ENCODE measurements around the gene ONECUT1.

The ONECUT1 gene

DNA sequence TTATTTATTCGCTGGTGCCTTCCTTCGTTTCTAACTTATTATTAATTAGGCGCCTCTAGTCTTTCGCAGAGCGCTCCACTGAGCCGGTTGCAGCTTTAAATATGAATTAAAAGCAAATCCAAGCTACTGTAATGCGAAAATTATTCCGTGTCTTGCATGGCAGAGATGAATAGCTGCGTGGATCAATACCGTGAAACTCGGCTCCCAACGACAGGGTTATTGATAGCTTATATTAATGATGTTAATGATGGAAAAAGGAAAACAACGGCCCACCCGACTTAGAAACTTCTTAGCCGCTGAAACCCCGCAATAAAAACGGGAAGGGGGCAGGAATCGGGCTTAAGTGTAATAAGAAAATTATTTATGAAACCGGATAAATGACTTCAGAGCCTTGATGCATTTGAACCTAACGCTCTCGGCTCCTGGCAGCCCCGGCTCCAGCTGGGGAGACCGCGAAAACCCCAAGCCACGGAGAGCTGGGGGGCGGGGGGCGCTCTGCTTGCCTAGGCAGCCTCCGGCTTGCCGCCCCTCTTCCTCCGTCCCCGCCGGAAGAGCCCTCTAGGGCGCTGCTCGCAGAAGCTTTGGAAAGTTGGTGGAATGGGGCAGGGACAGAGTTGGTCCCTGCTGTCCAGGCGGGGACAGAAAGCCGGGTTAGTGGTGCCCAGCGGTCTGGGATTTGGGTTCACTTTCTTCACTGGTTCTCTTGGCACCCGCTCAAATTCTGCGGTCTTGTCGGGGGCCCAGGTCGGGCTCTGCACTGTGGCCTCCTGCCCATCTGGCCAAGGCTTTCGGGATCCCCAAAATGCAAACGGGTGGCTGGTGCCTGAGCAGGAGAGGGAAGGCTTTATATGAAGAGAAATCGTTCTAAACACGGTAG lies 7.7 kb upstream of the ONECUT1 start:
- no peak for DNase-seq (ENCODE audit: low read depth in 2 of 2)

DNA sequence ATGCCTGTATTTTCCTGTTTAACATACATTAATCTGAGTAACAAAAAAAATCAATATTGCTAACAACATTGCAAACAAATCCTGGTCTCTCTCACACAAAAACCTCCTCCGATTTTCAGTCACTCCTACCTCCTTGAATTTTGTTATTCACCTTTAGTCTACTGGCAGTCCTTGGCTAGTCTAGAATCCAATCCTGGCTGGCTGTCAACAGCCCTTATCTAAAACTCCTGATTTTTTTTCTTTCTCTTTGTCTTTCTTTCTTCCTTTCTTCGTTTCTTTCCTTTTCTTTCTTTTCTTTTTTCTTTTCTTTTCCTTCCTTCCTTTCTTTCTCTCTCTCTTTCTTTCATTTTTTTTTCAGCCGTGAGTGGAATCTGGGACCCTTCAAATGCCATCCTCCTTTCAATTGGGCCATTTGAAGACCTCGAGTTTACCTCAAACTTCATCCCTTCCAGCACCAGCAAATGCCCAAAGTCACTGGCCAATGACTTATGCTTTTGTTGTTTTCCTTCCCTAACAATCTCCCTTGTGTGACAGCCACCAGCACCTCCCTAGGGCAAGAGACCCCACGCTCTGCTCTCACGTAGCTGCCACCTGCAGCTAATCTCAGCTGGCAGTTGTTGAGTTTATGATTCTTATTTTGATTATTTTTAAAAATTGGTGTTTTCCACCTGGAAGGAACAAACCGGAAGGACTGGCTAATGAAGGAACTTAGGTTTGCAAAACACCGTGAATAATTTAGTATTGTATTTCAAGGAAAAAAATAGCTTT lies 6.8 kb upstream of the ONECUT1 start:
- no peak for DNase-seq (ENCODE audit: low read depth in 2 of 2)

DNA sequence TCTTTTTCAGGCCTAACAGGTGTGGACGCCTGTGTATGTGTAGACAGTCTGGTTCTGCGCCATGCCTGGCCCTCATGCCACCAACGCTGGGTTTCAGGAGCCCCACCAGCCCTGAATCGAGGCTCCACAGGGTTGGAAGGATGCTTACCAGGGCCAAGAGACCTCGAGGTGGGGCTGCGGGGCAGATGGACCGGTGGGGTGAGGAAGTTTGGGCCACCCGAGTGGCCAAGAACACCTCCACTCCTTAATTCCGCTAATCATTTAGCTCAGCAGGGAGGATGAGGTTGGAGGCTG lies 6.0 kb upstream of the ONECUT1 start:
- DNase-seq (ENCODE audit: low read depth in 2 of 2) = no peak

DNA sequence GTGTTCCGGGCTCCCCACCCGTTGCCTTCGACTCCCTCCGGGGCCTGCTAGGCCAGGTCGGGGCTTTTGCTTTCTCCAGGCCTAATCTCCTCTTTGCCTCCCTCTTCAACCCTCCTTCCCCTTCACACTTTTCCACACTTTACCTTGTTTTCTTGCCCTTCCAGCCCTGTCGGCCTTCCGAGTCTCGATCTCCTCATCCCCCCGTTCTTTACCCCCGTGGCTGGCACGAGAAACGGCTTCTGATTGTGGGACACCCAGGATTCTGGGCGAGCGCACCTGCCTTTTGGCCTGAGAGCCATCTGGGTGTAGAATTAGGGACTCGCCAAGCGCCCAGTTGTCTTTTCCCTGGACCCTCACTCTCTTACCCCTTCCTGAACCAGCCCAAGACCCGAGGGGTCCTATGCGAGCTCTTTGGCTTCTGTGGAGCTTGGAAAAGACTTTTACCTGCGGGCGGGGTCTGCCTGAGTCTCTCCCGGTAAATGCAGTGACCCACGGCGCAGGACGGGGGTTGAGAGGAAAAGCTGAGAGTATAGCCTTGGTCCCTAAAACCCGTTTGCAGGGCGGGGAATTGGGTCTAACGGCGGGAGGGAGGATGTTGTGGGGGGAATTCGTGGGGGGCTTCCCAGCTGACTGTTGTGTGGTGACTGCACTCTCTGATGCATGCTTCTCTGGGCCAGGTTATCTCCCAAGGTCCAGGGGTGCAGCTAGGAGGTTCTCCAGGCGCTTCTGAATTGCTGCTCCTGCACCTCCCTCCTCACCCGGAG lies 5.5 kb upstream of the ONECUT1 start:
- DNase-seq (ENCODE audit: low read depth in 2 of 2) = no peak

DNA sequence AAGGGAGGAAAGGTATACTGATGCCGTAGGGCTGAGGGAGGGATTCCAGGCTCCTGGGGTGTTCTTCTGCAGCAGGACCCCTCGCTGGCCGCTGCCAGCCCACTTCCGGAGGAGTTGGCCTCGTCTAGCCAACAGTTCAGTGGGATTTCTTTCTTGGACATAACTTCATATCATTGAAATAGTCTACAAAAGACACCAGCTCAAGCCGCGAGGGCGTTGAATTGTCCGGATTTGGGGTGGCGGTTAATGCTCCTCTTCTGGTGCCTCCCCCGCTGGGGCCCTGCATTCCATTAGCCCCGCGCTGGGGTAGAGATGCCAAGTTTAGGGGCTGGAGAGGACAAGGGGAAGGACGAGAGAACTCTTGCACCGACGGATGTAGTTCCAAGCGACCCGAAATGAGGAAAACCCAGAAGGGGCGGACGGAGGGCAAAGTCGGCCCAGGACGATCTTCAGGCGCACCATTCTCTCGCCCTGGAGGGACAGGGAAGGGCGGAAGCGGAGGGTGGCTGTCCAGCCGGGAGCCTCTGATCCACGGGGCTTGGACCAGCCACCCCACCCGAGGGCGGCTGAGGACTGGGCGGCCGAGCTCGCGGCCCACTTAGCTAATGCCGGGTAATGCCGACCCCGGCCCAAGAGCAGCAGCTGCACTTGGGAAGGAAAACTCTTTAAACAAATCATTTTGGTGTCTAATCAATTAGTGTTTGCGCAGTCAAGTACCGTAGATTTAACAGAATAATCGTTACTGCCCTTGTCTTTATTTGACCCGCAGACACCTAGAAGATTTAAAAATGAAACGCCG lies 4.7 kb upstream of the ONECUT1 start:
- DNase-seq (ENCODE audit: low read depth in 2 of 2) = no peak

DNA sequence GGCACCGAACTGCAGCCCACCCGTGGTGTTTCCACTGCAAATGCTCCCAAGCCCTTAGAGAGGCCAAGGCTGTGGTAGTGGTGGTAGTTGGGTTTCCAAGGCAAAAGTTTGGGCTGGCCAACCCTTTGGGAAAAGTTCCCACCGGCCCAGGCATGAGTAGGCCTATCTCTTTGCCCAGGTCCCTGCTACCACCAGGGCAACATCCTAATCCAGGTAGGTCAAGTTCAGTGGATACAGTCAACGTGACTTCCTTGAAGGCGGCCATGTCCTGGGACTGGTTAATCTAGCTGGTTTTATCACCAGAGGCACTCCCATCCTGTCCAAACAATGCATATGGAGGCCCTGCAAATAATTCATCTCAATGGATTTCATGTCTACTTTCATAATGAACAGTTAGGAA lies 1.6 kb upstream of the ONECUT1 start:
- DNase-seq (ENCODE audit: low read depth in 2 of 2) = no peak

DNA sequence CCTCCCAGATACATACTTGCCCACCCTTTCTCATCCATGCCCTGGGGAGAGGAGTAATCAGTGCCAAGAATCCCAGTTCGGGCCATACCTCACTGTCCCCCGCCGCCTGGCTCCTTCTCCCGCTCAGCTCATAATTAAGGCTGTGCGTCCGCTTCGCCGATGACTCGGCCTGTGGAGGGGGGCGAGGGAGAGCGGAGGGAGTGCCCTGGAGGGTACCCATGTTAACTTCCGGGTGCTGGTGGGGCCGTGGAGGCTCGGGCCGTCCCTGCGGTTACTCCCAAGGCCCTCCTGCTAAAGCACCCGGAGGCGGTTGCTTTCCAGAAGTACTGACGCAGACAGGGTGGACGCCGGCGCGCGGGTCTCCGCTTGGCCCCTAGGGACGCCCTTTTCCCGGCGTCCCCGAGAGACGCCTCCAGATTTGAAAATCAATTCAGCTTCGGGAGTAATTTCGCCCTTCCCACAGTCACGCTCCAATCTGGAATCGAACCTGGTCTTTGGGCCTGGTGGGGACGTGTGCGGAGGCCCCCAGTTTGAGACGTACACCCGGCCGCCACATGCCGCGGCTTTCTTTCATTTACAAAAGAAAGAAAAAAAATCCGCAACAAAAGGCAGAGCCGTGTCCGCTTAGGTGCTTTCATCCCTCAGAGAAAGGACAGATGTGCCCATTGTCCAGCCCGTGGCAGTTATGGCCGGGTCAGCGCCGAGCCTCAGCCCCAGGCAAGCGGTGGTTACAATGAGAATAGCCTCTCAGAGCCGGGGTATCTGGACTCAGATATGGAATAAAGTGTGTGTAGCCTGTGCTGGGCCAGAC lies 1.0 kb upstream of the ONECUT1 start:
- DNase-seq (ENCODE audit: low read depth in 2 of 2) = no peak

DNA sequence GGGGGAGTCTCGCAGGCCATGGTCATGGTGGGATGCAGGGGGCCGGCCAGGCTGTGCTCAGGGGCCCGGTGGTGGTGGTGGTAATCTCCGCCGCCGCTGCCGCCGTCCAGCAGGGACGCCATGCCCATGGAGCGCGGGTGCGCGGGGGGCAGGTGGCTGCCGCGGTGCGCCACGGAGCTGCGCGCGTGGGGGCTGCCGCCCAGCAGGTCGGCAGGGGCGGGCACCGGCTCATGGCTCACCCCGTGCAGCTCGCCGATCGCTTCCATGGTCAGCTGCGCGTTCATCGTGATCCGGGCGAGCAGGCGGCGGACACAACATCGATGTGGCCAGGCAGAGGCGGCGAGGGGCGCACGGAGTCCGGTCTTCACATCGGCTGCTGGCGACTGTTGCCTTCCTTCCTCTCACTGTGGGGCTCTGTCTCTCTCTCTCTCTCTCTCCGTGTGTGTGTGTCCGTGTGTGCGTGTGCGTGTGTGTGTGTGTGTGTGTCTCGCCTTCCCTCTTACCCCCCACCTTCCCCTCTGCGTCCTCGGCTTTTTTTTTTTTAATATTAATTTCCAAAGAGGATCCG lies 451 bp downstream of the ONECUT1 start:
- DNase-seq (ENCODE audit: low read depth in 2 of 2) = no peak

DNA sequence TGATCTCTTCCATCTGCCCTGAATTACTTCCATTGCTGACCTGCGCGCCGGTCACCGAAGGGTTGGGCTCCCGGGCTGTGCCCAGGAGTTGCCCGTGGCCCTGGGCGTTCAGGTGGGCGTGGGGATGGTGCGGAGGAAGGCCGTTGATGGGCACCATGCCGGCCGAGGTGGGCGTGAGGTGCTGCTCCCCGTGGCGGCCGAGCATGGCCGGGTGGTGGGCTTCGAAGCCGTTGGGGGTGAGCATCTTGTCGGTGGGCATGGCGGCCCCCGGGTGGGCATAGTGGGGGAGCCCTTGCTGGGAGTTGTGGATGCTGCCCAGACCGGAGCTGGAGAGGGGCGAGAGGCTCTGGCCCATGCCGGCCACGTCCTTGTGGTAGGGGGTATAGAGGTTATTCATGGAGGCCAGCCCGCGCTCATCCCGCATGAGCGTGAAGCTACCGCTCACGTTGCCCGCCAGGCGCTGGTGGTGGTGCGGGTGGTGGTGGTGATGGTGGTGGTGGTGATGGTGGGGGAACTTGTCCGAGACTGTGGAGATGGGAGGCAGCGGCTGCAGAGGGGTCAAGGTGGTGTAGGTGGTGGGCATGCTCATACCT lies 1.0 kb downstream of the ONECUT1 start:
- no peak for DNase-seq (ENCODE audit: low read depth in 2 of 2)

DNA sequence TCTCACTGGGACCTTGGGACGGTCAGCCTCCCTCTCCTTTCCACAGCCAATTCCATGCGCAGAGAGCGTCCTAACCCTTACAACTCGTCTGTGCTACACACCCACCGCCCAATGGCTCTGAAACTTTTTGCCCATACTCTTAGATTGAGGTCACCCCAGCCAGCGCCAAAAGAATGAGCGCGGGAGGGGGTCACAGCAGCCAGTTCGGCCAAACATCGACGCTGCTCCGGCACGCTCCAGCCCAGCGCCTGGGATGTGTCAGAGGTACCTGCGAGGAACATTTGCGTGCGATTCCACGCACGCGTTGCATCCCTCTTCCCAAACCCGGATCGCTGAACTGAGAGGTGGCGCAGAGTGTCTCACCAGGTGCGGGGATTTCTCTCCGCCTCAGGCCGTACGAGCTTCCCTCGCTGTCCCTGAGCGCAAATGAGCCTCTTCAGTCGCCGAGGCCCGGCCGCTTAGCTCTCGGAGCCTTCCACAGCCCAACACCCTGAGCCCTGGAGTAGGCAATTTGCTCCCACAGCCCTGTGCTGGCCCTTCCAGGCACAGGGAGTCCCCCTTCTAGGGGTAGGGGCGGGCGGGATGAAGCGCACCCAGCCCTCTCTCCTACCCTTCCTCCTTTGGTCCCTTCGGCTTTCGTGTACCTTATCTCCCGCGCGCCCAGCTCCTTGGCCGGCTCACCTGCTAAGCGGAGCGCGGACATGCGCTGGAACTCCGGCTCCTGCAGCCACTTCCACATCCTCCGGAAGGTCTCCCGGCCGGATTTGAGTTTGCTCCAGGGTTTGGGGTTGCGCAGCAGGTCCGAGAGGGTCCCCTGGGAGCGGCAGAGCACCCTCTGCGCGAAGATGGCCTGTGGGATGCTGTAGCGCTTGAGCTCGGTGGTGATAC lies 1.8 kb downstream of the ONECUT1 start:
- DNase-seq (ENCODE audit: low read depth in 2 of 2) = no peak

DNA sequence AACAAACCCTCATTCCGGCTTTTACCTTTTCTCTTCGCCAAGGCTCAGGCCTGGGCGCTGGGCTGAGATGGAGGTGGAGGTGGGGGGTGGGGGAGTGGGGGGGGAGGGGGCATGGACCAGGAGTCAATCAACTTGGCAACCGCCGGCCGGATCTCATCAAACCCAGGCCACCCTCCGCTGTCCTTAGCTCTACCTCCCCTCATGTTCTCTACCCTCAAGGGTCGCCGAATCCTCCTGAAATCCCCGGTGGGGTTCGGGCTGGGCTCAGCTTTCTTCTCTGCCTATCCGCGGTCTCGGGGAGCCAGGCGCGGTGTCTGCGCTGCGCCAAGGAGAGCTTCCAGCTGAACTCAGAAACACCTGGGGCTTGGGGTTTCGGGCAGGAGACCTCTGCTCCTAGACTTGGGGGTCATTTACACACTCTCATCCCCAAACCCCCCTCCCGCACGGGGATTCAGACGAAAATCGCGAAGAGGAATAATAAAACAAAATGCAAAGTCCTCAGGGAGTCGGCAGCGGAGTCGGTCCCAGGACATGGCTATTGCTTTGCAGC lies 2.5 kb downstream of the ONECUT1 start:
- no peak for DNase-seq (ENCODE audit: low read depth in 2 of 2)

DNA sequence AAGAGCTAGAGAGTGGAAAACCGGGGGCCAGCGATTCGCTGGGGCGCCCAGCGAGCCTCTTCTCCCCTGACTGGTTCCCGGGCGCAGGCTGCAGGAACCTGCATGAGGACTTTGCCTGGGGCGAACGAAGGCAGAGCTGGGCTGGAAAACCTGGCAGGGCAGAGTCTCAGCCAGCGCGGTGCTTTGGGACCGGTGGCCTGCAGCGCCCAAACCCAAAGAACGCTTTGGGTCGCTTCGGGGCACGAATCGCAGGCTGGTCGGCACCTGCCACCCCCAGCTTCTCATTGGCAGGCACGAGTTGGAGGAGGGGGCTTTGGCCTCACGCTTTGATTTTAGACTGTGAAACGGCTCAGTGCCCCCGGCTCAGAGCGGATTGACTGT lies 3.0 kb downstream of the ONECUT1 start:
- no peak for DNase-seq (ENCODE audit: low read depth in 2 of 2)

DNA sequence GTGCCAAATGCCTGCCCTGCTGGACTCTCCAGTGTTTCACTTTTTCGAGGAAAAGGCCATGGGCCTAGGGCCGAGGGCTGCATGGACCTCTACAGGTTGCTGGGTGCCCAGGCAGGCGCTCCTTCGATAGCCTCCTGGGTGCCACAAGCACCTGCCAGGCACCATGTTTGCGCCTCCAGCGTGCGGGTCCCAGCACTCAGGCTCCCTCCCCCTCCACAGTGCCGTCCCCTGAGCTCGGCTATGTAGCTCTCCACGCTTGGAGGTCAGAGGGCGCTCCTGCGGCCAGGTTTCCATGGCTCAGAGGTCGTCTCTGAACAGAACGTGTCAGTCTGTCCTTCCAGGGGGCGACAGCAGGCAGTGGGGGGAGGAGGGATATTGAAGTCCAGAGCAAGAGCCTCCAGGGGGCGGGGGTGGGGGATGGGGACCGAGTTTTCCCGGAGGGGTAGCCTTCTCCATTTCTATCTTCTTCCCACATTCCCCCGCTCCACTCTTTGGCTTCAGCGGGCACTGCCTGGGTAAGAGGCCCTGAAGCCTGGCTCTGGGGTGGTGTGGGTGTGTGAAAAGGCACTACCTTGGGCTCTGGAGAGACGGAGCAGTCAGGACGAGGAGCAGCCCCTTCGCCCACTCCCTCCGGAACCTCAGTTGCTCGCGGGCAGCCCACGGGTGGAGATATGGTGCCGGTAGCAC lies 3.6 kb downstream of the ONECUT1 start:
- DNase-seq (ENCODE audit: low read depth in 2 of 2) = no peak

DNA sequence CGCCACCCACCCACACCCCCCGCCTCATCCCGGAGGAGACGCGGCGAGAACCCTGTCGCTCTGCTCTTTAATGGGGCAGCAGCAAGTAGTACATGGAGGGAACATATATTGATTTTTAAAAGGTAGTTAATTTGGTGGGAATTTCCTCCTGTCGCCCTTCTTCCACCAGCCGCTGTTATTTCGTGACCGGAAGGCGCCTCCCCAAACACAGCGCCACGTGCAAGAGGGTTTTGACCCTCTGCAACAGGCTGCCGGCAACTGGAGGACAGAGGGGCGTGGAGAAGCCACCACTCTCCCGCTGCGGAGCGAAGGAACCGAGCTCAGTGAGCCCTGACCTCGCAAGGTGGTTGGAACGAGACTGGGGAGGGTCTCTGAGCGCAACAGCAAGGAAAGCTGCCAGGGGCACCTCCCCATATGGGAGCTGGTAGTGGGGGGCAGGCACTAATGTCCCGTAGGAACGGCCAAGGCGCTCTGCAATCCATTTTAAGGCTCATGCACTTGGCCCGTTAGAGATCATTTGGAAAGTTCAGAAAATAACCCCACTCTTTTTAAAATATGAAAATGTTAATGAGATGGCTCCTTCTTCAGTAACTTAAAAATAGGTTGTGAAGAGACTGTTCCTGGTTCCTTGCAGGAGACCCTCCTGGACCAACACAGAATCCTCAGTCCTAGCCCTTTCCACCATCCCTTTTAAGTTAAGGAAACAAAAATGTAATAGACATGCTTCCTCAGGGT lies 4.3 kb downstream of the ONECUT1 start:
- no peak for DNase-seq (ENCODE audit: low read depth in 2 of 2)

DNA sequence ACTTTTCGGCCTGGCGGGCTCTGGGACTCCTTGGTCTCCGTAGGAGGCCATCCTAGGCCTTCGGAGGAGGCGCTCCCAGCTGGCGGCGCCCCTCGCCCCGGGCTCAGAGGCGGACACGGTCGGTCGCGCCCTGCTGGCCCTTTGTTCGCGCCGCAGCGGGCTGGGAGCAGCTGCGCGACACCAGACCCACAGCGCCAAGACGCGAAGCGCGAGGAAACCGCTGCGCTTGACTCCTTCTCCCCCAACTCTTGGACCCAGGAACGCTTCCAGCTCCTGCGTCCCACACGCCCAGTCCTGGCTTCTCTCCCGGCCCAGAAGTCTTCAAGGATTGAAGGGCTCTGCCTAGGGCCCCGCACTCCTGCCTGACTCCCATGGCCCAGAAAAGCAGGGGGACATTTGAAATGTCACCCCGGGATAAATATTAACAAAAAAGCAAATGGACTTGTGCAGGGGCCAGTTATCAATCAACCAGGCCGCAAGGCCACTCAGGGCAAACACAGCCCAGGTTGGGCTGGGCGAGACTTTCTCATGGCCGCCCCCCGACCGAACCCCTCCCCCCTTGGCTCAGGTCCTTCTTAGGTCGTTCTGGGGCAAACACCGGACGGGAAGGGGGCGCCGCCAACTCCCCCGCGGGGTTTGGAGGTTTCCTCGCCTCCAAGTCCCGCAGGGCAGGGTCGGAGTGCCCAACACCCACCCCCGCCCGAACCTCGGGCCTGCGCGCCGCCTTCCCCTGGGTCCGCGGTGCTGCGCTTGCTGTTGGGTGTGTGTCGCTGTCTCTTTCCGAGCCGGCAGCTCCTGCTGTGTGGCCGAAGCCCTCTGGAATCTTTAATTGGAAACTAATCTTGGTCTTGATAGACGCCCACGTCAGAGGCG lies 5.1 kb downstream of the ONECUT1 start:
- no peak for DNase-seq (ENCODE audit: low read depth in 2 of 2)

DNA sequence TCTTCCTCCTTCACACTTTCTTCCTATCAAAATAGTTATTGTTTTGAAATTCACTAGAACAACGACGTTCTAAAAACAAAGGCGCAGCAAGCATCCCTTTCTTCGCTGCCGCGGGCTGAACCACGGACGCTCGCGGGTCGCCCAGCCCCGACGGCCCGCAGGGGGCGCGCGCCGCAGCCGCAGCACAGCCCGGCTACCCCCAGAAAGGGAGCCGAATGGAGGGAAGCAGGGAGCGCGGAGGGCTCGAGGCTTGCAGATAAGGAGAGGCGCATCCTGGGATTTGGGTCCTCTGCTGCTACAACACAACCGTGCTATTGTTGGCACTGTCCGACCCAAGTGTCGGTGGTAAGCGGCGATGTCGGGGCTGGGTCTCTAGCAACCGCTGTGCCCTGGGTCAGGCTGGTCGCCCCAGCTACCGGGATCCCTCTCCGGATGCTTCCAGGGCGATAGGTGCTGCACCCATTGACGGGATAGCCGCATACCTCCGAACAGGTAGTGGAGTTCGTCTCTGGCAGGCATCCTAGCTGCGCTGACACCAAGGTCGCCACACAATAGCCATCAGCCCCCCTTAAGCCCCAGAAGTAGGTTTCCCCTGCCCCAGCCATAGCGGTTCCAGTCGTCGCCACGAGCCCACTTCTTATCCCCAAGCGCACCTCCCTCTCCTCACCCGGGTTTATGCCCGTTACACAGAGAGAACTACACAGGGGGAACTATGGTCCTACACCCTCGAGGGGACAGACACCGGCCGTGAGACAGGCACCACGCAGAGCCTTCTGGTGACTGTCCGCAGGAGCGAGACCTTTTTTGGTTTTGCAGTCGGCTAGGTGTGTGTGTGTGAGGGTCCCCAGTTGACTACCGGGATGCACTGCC lies 6.0 kb downstream of the ONECUT1 start:
- peak in 1 of 2 donors; percentile 37 for DNase-seq (ENCODE audit: low read depth in 2 of 2)
